ENCODE data around the gene PIGU.

Gene PIGU

GRCh38 chr20:34579191-34579978 is 97.5 kb downstream of the PIGU start:
- Histone ChIP-seq H3K9me3 (ENCODE audit: control insufficient read depth, insufficient read depth, low read length) (no peaks in the 10 kb centered on the region), H3K27me3 (ENCODE audit: control insufficient read depth, insufficient read depth, low read length) (no peaks in the 10 kb centered on the region), H3K4me3 (ENCODE audit: low read length) (no peak overlapping the region), H3K27ac (ENCODE audit: low read length) (no peak overlapping the region), H3K4me1 (ENCODE audit: control insufficient read depth, insufficient read depth, low read length) (no peaks in the 10 kb centered on the region), H3K36me3 (ENCODE audit: control insufficient read depth, insufficient read depth, low read length) (0 out of 2 replicates have a peak, but pooled peaks cover 2% of the 10 kb centered on the region)
- no CpG with 5 or more reads among the region's 11 CpGs for WGBS (ENCODE audit: insufficient coverage, insufficient read length)
- DNase-seq (ENCODE audit: low read depth, low spot score): no peak

GRCh38 chr20:34578521-34578920 is 98.4 kb downstream of the PIGU start:
- no peak for DNase-seq (ENCODE audit: low read depth, low spot score)
- Histone ChIP-seq H3K9me3 (ENCODE audit: control insufficient read depth, insufficient read depth, low read length) (no peaks in the 10 kb centered on the region), H3K27me3 (ENCODE audit: control insufficient read depth, insufficient read depth, low read length) (no peaks in the 10 kb centered on the region), H3K36me3 (ENCODE audit: control insufficient read depth, insufficient read depth, low read length) (0 out of 2 replicates have a peak, but pooled peaks cover 2% of the 10 kb centered on the region), H3K4me3 (ENCODE audit: low read length) (no peak overlapping the region), H3K4me1 (ENCODE audit: control insufficient read depth, insufficient read depth, low read length) (no peaks in the 10 kb centered on the region), H3K27ac (ENCODE audit: low read length) (no peak overlapping the region)
- WGBS (ENCODE audit: insufficient coverage, insufficient read length): no CpG with 5 or more reads among the region's 6 CpGs

- DNase-seq (ENCODE audit: low read depth, low spot score): no peak
- WGBS (ENCODE audit: insufficient coverage, insufficient read length): no CpG with 5 or more reads among the region's 2 CpGs
- Histone ChIP-seq H3K27me3 (ENCODE audit: control insufficient read depth, insufficient read depth, low read length) (no peaks in the 10 kb centered on the region), H3K27ac (ENCODE audit: low read length) (no peak overlapping the region), H3K4me1 (ENCODE audit: control insufficient read depth, insufficient read depth, low read length) (no peaks in the 10 kb centered on the region), H3K4me3 (ENCODE audit: low read length) (no peak overlapping the region), H3K9me3 (ENCODE audit: control insufficient read depth, insufficient read depth, low read length) (no peaks in the 10 kb centered on the region), H3K36me3 (ENCODE audit: control insufficient read depth, insufficient read depth, low read length) (0 out of 2 replicates have a peak, but pooled peaks cover 1% of the 10 kb centered on the region)
These were observed 98.9 kb downstream of the PIGU start for GRCh38 chr20:34578025-34578424.

GRCh38 chr20:34577061-34577460 is 99.8 kb downstream of the PIGU start:
- DNase-seq (ENCODE audit: low read depth, low spot score): no peak
- no peaks in the 10 kb centered on the region for H3K4me1 ChIP-seq (ENCODE audit: control insufficient read depth, insufficient read depth, low read length)
- no peak overlapping the region for H3K4me3 ChIP-seq (ENCODE audit: low read length)
- WGBS (ENCODE audit: insufficient coverage, insufficient read length): no CpG with 5 or more reads among the region's 4 CpGs
- no peak overlapping the region for H3K27ac ChIP-seq (ENCODE audit: low read length)
- H3K27me3 ChIP-seq (ENCODE audit: control insufficient read depth, insufficient read depth, low read length): no peaks in the 10 kb centered on the region
- H3K9me3 ChIP-seq (ENCODE audit: control insufficient read depth, insufficient read depth, low read length): no peaks in the 10 kb centered on the region
- H3K36me3 ChIP-seq (ENCODE audit: control insufficient read depth, insufficient read depth, low read length): no peaks in the 10 kb centered on the region

- Histone ChIP-seq H3K36me3 (ENCODE audit: control insufficient read depth, insufficient read depth, low read length) (no peaks in the 10 kb centered on the region), H3K4me1 (ENCODE audit: control insufficient read depth, insufficient read depth, low read length) (peaks cover 2% of the 10 kb centered on the region; the same call in 1 of the 2 replicates), H3K4me3 (ENCODE audit: low read length) (no peak overlapping the region), H3K27me3 (ENCODE audit: control insufficient read depth, insufficient read depth, low read length) (no peaks in the 10 kb centered on the region), H3K27ac (ENCODE audit: low read length) (no peak overlapping the region), H3K9me3 (ENCODE audit: control insufficient read depth, insufficient read depth, low read length) (no peaks in the 10 kb centered on the region)
- no CpG with 5 or more reads among the region's 4 CpGs for WGBS (ENCODE audit: insufficient coverage, insufficient read length)
- no peak for DNase-seq (ENCODE audit: low read depth, low spot score)
These were observed 101.1 kb downstream of the PIGU start for GRCh38 chr20:34575756-34576155.

- Histone ChIP-seq H3K9me3 (ENCODE audit: control insufficient read depth, insufficient read depth, low read length) (no peaks in the 10 kb centered on the region), H3K4me3 (ENCODE audit: low read length) (no peak overlapping the region), H3K4me1 (ENCODE audit: control insufficient read depth, insufficient read depth, low read length) (peaks cover 2% of the 10 kb centered on the region; the same call in 1 of the 2 replicates), H3K27ac (ENCODE audit: low read length) (no peak overlapping the region), H3K27me3 (ENCODE audit: control insufficient read depth, insufficient read depth, low read length) (no peaks in the 10 kb centered on the region), H3K36me3 (ENCODE audit: control insufficient read depth, insufficient read depth, low read length) (no peaks in the 10 kb centered on the region)
- no peak for DNase-seq (ENCODE audit: low read depth, low spot score)
- no CpG with 5 or more reads among the region's 5 CpGs for WGBS (ENCODE audit: insufficient coverage, insufficient read length)
These were observed 101.6 kb downstream of the PIGU start for GRCh38 chr20:34575271-34575670.

GRCh38 chr20:34574861-34575260 is 102.0 kb downstream of the PIGU start:
- H3K4me1 ChIP-seq (ENCODE audit: control insufficient read depth, insufficient read depth, low read length): peaks cover 2% of the 10 kb centered on the region; the same call in 1 of the 2 replicates
- no peak overlapping the region for H3K27ac ChIP-seq (ENCODE audit: low read length)
- H3K27me3 ChIP-seq (ENCODE audit: control insufficient read depth, insufficient read depth, low read length): no peaks in the 10 kb centered on the region
- no peak overlapping the region for H3K4me3 ChIP-seq (ENCODE audit: low read length)
- no peak for DNase-seq (ENCODE audit: low read depth, low spot score)
- no peaks in the 10 kb centered on the region for H3K9me3 ChIP-seq (ENCODE audit: control insufficient read depth, insufficient read depth, low read length)
- H3K36me3 ChIP-seq (ENCODE audit: control insufficient read depth, insufficient read depth, low read length): no peaks in the 10 kb centered on the region
- no CpG with 5 or more reads among the region's 6 CpGs for WGBS (ENCODE audit: insufficient coverage, insufficient read length)

GRCh38 chr20:34574426-34574825 is 102.5 kb downstream of the PIGU start:
- no CpG with 5 or more reads among the region's 5 CpGs for WGBS (ENCODE audit: insufficient coverage, insufficient read length)
- no peak for DNase-seq (ENCODE audit: low read depth, low spot score)
- no peaks in the 10 kb centered on the region for H3K36me3 ChIP-seq (ENCODE audit: control insufficient read depth, insufficient read depth, low read length)

GRCh38 chr20:34573541-34574300 is 103.2 kb downstream of the PIGU start:
- no peaks in the 10 kb centered on the region for H3K36me3 ChIP-seq (ENCODE audit: control insufficient read depth, insufficient read depth, low read length)
- WGBS (ENCODE audit: insufficient coverage, insufficient read length): no CpG with 5 or more reads among the region's 7 CpGs

More at GRCh38 chr20:34574426-34574825, 102.5 kb downstream of the PIGU start:
- no peaks in the 10 kb centered on the region for H3K27me3 ChIP-seq (ENCODE audit: control insufficient read depth, insufficient read depth, low read length)
- peaks cover 2% of the 10 kb centered on the region; the same call in 1 of the 2 replicates for H3K4me1 ChIP-seq (ENCODE audit: control insufficient read depth, insufficient read depth, low read length)
- H3K4me3 ChIP-seq (ENCODE audit: low read length): no peak overlapping the region; the same call in 1 of the 2 replicates
- H3K27ac ChIP-seq (ENCODE audit: low read length): no peak overlapping the region
- H3K9me3 ChIP-seq (ENCODE audit: control insufficient read depth, insufficient read depth, low read length): no peaks in the 10 kb centered on the region

GRCh38 chr20:34571753-34572152 is 105.1 kb downstream of the PIGU start:
- WGBS (ENCODE audit: insufficient coverage, insufficient read length): no CpG with 5 or more reads among the region's 5 CpGs
- no peak overlapping the region for H3K27ac ChIP-seq (ENCODE audit: low read length)

More at GRCh38 chr20:34573541-34574300, 103.2 kb downstream of the PIGU start:
- Histone ChIP-seq H3K4me3 (ENCODE audit: low read length) (no peak overlapping the region), H3K27me3 (ENCODE audit: control insufficient read depth, insufficient read depth, low read length) (no peaks in the 10 kb centered on the region), H3K9me3 (ENCODE audit: control insufficient read depth, insufficient read depth, low read length) (no peaks in the 10 kb centered on the region), H3K4me1 (ENCODE audit: control insufficient read depth, insufficient read depth, low read length) (peaks cover 2% of the 10 kb centered on the region; the same call in 1 of the 2 replicates), H3K27ac (ENCODE audit: low read length) (no peak overlapping the region)
- DNase-seq (ENCODE audit: low read depth, low spot score): no peak

More at GRCh38 chr20:34571753-34572152, 105.1 kb downstream of the PIGU start:
- no peaks in the 10 kb centered on the region for H3K27me3 ChIP-seq (ENCODE audit: control insufficient read depth, insufficient read depth, low read length)
- H3K4me3 ChIP-seq (ENCODE audit: low read length): no peak overlapping the region
- H3K36me3 ChIP-seq (ENCODE audit: control insufficient read depth, insufficient read depth, low read length): peaks cover 3% of the 10 kb centered on the region; the same call in 1 of the 2 replicates
- no peak for DNase-seq (ENCODE audit: low read depth, low spot score)
- no peaks in the 10 kb centered on the region for H3K9me3 ChIP-seq (ENCODE audit: control insufficient read depth, insufficient read depth, low read length)
- H3K4me1 ChIP-seq (ENCODE audit: control insufficient read depth, insufficient read depth, low read length): peaks cover 5% of the 10 kb centered on the region; the same call in 1 of the 2 replicates

All from iPS DF 6.9 (cell line).